Measurements from ENCODE around the gene SLC13A4.

The SLC13A4 gene

DNA sequence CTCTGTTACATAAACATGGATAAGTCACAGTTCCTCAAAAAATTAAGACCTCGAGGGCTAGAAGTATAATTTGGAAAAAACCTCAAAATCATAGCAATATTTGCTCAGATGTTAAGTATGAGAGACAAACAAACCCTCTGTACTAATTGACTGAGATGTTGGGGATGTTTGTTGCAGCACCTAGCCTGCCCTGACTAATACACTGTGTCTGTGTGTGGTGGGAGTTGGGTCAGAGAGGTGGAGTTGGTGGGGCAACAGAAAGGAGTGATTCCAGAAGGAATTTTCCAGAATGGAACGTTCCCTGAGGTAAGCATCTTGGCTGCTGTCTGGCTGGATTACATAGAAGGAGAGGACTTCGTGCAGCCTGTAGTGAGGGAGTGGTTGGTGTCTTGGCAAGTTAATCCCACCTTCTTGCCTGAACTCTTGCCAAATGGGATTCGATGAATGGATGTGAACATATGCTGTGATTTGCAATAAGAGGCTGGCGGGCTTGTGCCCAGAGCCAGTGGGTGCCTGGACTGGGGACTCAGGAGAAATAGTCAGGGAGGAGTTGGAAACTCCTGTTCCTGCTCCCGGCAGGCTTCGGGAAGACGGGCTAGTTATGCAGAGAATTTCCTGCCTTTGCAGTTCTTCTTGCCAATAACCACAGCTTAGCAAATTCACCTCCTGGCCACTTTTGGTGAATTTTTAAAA lies 29.9 kb upstream of the SLC13A4 start:
- peaks cover 10% of the 10 kb centered on the region for H3K9me3 Mint-ChIP-seq
- peaks cover 5% of the 10 kb centered on the region for H3K4me1 Mint-ChIP-seq
- H3K27ac Mint-ChIP-seq, result no peak overlapping the region
- DNase-seq, result no peak
- H3K27me3 Mint-ChIP-seq (ENCODE audit: low read depth, poor library complexity), result peaks cover 9% of the 10 kb centered on the region
- TF ChIP-seq, protein P1, sequence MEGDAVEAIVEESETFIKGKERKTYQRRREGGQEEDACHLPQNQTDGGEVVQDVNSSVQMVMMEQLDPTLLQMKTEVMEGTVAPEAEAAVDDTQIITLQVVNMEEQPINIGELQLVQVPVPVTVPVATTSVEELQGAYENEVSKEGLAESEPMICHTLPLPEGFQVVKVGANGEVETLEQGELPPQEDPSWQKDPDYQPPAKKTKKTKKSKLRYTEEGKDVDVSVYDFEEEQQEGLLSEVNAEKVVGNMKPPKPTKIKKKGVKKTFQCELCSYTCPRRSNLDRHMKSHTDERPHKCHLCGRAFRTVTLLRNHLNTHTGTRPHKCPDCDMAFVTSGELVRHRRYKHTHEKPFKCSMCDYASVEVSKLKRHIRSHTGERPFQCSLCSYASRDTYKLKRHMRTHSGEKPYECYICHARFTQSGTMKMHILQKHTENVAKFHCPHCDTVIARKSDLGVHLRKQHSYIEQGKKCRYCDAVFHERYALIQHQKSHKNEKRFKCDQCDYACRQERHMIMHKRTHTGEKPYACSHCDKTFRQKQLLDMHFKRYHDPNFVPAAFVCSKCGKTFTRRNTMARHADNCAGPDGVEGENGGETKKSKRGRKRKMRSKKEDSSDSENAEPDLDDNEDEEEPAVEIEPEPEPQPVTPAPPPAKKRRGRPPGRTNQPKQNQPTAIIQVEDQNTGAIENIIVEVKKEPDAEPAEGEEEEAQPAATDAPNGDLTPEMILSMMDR (IDR thresholded peaks at IDR 0.05), result no peak
- no peak overlapping the region for H3K4me3 Mint-ChIP-seq
- H3K36me3 Mint-ChIP-seq (ENCODE audit: low read depth), result no peaks in the 10 kb centered on the region

DNA sequence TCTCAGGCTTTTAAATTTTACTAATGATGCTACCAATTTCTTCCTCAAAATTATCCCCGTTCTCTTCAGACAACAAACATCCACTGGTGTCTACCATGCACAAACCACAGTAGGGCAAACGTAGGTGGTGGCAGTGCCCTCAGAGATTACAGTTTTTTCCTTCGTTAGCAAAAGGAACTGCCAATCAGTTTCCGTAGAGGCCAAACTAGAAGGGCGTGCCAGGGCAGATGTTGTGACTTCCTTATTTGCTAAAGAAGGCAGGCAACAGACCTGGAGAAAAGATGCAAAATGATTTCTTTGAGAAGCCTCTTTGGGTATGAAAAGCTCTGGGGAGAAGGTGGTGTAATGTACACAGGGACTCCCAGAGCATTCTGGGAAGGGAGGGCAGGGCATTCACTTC lies 28.2 kb upstream of the SLC13A4 start:
- Mint-ChIP-seq H3K27me3 (ENCODE audit: low read depth, poor library complexity) (peaks cover 9% of the 10 kb centered on the region), H3K4me1 (peaks cover 5% of the 10 kb centered on the region), H3K4me3 (no peak overlapping the region), H3K27ac (no peak overlapping the region), H3K36me3 (ENCODE audit: low read depth) (no peaks in the 10 kb centered on the region), H3K9me3 (peaks cover 10% of the 10 kb centered on the region)
- TF ChIP-seq, protein P1 (IDR thresholded peaks at IDR 0.05), result no peak
- DNase-seq, result no peak

DNA sequence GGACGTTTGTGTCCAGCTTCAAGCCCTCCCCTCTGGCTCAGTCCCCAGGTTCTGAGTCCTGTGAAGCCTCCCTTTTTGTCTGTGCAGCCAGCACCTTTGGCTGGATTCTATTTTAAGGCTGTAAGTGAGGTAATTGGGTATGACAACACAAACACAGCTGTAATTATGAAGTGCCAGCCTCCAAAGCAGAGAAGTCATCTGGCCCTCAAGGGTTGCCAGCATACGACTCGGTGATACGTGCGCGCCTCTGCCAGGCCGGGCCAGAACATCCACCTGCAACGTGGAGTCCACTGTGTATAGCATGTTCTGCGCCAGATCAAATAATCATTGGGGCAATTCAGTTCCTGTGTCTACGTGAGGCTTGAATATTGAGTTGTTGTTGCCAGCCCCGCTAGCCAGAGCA lies 27.4 kb upstream of the SLC13A4 start:
- TF ChIP-seq, protein P1 (IDR thresholded peaks at IDR 0.05), result no peak
- Mint-ChIP-seq H3K9me3 (peaks cover 10% of the 10 kb centered on the region), H3K4me1 (peaks cover 5% of the 10 kb centered on the region), H3K4me3 (no peak overlapping the region), H3K27me3 (ENCODE audit: low read depth, poor library complexity) (peaks cover 9% of the 10 kb centered on the region), H3K27ac (no peak overlapping the region), H3K36me3 (ENCODE audit: low read depth) (no peaks in the 10 kb centered on the region)
- DNase-seq, result no peak

GRCh38 chr7:135753616-135754413 lies 25.8 kb upstream of the SLC13A4 start:
- Mint-ChIP-seq H3K36me3 (ENCODE audit: low read depth) (no peaks in the 10 kb centered on the region), H3K9me3 (peaks cover 10% of the 10 kb centered on the region), H3K27ac (no peak overlapping the region), H3K4me3 (no peak overlapping the region), H3K4me1 (peaks cover 4% of the 10 kb centered on the region), H3K27me3 (ENCODE audit: low read depth, poor library complexity) (peaks cover 9% of the 10 kb centered on the region)
- no peak for DNase-seq
- TF ChIP-seq, protein P1 (IDR thresholded peaks at IDR 0.05), result no peak

GRCh38 chr7:135748770-135749169 lies 20.8 kb upstream of the SLC13A4 start, which contains the start of gene FAM180A:
FAM180A (minus strand) TSS chr7:135748813; CDS start chr7:135748580, 233 bp downstream.
- H3K4me3 Mint-ChIP-seq, result no peak within 1 kb of the TSS
- peaks cover 22% of the 10 kb centered on the region for H3K4me1 Mint-ChIP-seq
- peaks cover 3% of the 10 kb centered on the region for H3K27me3 Mint-ChIP-seq (ENCODE audit: low read depth, poor library complexity)
- no peak for DNase-seq
- H3K36me3 Mint-ChIP-seq (ENCODE audit: low read depth), result no peaks in the 10 kb centered on the region
- H3K9me3 Mint-ChIP-seq, result no peaks in the 10 kb centered on the region
- TF ChIP-seq, protein P1 (IDR thresholded peaks at IDR 0.05), result no peak
- no peak within 1 kb of the TSS for H3K27ac Mint-ChIP-seq

Data from nephron progenitor cell (in vitro differentiated cells).